HG02588 (cell line): ENCODE data around the gene CCDC88C.
A peak's percentile ranks its signal among the peaks of the same experiment; 100 is the strongest.
"Not testable (repeated sequence)": the region's sequence is repeated elsewhere in the genome, so short reads cannot be mapped to it uniquely, and the experiment has no call there.

Source experiments
- ATAC-seq: cut with Tn5 transposase; IDR thresholded peaks from one replicate; pipeline ENCODE4 v1.9.1; 2021; ENCODE audit warnings: mild to moderate bottlenecking, moderate library complexity; ENCODE audit not compliant: unreplicated experiment

CCDC88C gene, protein sequence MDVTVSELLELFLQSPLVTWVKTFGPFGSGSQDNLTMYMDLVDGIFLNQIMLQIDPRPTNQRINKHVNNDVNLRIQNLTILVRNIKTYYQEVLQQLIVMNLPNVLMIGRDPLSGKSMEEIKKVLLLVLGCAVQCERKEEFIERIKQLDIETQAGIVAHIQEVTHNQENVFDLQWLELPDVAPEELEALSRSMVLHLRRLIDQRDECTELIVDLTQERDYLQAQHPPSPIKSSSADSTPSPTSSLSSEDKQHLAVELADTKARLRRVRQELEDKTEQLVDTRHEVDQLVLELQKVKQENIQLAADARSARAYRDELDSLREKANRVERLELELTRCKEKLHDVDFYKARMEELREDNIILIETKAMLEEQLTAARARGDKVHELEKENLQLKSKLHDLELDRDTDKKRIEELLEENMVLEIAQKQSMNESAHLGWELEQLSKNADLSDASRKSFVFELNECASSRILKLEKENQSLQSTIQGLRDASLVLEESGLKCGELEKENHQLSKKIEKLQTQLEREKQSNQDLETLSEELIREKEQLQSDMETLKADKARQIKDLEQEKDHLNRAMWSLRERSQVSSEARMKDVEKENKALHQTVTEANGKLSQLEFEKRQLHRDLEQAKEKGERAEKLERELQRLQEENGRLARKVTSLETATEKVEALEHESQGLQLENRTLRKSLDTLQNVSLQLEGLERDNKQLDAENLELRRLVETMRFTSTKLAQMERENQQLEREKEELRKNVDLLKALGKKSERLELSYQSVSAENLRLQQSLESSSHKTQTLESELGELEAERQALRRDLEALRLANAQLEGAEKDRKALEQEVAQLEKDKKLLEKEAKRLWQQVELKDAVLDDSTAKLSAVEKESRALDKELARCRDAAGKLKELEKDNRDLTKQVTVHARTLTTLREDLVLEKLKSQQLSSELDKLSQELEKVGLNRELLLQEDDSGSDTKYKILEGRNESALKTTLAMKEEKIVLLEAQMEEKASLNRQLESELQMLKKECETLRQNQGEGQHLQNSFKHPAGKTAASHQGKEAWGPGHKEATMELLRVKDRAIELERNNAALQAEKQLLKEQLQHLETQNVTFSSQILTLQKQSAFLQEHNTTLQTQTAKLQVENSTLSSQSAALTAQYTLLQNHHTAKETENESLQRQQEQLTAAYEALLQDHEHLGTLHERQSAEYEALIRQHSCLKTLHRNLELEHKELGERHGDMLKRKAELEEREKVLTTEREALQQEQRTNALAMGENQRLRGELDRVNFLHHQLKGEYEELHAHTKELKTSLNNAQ (N-terminal part only)

DNA sequence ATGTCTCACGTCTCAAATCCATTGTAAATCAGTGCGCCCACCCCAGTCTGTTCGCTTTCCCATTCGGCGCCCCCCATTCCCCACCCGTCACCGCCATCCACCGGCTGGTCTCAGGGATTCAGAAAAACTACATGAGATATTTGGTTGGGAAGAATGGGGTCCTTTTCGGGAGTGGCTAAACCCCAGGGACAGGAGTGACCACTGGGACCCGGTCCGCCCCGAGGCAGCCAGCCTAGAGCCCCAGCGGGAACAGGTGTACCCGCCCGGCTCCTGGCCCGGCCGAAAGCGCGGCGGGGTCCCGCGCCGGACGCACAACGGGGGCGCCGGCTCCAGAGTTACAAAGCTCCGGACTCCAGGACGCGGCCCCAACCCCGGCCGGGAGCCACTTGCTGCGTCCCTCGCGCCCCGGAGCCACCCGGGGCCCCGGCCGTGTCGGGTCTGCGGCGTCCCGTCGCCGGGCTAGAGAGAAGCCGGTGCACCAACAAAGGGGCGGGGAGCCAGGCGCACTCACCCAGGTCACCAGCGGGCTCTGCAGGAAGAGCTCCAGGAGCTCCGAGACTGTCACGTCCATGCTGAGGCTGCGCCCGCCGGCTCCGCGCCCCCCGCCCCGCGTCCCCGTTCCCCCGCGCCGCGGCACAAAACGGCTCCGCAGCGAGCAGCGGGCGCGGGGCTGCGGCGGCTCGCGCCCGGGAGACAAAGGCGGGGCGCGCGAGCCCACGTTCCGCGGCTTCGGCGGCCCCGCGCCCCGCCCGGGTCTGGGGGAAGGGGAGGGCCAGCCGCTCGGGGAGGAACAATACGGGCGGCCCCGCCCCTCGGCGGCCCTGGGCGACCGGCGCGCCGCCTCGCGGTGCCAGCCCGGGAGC is at the start of gene CCDC88C:
Gene CCDC88C (minus strand): TSS at position 701 of the 863 bp plus-strand sequence. CDS start 130 bp downstream, at position 571.
- ATAC-seq: peak; percentile 50

GRCh38 chr14:91466192-91466591 is 48.6 kb upstream of the CCDC88C start:
- ATAC-seq: no peak

DNA sequence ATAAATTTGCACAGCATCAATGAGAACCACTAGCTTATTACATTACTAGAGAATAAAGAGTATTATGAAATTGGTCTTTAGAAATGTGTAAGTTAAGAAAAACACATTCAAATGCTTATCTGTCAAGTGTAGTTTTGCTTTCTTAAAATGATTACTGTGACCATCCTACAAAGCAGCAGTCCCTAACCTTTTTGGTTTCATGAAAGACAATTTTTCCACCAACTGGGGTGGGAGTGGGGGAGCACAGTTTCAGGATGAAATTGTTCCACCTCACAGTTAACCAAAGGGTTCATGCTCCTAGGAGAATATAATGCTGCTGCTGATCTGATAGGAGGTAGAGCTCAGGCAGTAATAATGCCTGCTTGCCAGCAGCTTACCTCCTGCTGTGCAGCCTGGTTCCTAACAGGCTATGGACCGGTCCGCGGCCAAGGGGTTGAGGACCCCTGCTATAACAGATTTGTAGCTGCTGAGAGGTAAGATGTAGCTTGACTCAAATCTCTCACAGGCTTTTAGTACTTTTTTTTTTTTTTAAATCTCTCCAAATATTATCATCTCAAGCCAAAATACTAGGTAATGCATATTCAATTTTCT is 47.1 kb upstream of the CCDC88C start:
- ATAC-seq: no peak

- ATAC-seq: no peak
Measured at GRCh38 chr14:91458612-91459011, 41.0 kb upstream of the CCDC88C start.

- no peak for ATAC-seq
Measured at GRCh38 chr14:91456283-91456682, 38.7 kb upstream of the CCDC88C start.

GRCh38 chr14:91454580-91454979 is 37.0 kb upstream of the CCDC88C start:
- no peak for ATAC-seq

GRCh38 chr14:91454155-91454554 is 36.5 kb upstream of the CCDC88C start:
- ATAC-seq: no peak

DNA sequence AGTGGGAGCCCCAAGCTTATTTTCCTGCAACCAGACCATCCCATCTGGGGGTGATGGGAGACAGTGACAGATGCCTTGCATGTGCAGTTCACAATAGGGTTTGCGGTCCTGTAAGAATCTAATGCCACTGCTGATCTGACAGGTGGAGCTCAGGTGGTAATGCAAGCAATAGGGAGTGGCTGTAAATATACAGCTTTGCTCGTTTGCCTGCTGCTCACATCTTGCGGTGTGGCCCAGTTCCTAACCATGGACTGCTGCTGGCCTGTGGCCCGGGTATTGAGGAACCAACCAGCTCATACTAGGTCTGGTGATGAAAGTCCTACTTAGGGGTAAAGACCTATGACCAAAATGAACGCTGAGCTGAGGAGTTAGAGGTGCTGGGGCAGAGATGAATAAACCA is 36.1 kb upstream of the CCDC88C start:
- ATAC-seq: no peak

- no peak for ATAC-seq
Measured at GRCh38 chr14:91444335-91445020, 26.9 kb upstream of the CCDC88C start.

- no peak for ATAC-seq
Measured at GRCh38 chr14:91439345-91439744, 21.7 kb upstream of the CCDC88C start.

DNA sequence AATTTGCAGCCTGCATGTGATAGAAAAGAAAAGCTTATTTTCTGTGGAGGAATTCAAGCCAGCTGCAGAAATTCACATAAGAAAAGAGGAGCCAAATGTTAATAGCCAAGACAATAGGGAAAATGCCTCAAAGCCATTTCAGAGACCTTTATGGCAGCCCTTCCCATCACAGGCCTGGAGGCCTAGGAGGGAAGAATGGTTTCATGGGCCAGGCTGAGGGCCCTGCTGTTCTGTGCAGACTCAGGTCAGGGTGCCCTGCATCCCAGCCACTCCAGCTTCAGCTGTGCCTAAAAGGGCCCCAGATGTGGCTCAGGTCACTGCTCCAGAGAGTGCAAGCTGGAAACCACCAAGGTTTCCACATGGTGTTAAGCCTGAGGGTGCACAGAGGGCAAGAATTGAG is 21.2 kb upstream of the CCDC88C start:
- no peak for ATAC-seq

DNA sequence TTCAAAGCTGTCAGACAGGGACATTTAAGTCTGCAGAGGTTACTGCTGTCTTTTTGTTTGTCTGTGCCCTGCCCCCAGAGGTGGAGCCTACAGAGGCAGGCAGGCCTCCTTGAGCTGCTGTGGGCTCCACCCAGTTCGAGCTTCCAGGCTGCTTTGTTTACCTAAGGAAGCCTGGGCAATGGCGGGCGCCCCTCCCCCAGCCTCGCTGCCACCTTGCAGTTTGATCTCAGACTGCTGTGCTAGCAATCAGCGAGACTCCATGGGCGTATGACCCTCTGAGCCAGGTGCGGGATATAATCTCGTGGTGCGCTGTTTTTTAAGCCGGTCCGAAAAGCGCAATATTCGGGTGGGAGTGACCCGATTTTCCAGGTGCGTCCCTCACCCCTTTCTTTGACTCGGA is 18.6 kb upstream of the CCDC88C start:
- ATAC-seq: not testable (repeated sequence)

DNA sequence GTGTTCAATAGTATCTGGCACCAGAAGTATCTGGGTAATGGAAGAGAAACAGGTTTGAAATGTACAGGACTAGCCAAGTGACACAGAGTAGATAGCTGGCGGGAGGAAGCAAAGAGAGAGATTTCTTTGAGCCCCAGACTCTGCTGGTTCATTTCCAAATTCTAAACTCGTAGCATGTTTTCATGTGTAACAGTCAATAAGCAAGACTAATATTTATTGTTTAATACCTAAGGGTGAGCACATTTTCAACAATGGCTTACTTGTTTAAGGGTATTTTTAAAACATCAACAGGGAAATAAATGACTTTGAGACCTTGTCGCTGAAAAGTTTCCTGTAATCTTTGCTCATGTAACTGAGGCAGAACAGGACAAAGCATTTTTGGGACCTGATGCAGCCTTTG is 11.8 kb upstream of the CCDC88C start:
- no peak for ATAC-seq

GRCh38 chr14:91428931-91429330 is 11.3 kb upstream of the CCDC88C start:
- not testable (repeated sequence) for ATAC-seq

DNA sequence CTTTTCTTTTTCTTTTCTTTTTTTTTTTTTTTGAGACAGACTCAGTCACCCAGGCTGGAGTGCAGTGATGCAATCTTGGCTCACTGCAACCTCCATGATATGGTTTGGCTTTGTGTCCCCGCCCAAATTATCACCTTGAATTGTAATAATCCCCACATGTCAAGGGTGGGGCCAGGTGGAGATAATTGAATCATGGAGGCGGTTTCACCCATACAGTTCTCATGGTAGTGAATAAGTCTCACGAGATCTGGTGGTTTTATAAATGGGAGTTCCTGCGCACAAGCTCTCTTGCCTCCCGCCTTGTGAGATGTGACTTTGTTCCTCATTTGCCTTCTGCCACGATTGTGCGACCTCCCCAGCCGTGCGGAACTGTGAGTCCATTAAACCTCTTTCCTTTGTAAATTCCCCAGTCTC is 7.9 kb upstream of the CCDC88C start:
- not testable (repeated sequence) for ATAC-seq

DNA sequence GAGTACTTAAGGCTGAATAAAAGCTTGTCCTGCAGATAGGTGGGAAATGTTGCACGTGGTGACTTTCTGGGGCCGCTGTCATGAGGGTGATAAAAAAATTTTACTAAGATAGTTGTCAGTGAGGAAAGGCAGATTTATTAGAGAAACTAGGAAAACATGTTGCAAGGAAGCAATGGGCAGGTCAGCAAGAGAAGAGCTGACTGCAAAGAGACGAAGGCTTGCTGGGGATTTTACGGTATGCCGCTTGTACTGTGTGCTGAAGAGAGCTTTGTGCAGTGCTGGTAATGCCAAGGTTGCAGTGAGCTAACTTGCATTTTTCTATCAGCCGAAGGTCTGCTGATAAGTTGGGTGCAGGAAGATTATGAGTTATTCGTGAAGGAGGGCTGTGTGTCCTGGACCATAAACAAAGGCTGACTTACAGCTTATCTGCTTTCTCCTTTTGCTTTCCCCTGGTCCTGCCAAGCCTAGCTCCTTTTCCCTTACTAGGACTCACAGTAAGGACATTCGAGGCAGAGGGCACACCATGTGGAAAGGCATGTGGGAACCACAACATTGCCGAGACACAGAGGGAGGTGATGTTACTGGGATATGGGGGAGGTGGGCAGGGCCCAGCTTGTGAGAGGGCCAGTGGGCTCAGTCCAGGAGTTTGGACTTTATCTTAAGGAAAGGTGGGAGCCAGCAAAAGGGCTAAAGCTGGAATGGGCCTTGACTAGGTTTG is 7.4 kb upstream of the CCDC88C start:
- ATAC-seq: no peak

- ATAC-seq: no peak
Measured at GRCh38 chr14:91420686-91421085, 3.1 kb upstream of the CCDC88C start.

- no peak for ATAC-seq
Measured at GRCh38 chr14:91419451-91419850, 1.8 kb upstream of the CCDC88C start.

DNA sequence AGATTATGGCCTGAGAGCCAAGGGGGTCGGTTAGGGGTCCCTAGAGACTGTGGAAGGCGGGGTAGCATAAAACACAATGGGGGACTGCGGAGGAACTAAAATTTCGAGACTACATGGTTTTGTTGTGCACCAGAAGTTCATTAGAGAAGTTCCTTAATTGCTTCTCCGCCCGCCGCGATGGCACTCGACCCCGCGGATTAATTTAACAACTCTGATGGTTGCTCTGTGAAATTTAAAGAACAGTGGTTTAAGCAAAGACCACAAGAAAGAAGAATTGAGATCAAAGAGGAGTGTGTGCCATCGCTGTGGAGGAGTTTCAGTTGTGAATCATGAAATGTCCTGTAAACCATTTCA is 1.4 kb upstream of the CCDC88C start:
- no peak for ATAC-seq
